Effector CD8-positive, alpha-beta T cell (primary cell): ENCODE results near the gene HS1BP3.

Experiments used
- DNase-seq: peaks from one replicate; lab custom pipeline; 2025; lab: John Stamatoyannopoulos, UW

The HS1BP3 gene

DNA sequence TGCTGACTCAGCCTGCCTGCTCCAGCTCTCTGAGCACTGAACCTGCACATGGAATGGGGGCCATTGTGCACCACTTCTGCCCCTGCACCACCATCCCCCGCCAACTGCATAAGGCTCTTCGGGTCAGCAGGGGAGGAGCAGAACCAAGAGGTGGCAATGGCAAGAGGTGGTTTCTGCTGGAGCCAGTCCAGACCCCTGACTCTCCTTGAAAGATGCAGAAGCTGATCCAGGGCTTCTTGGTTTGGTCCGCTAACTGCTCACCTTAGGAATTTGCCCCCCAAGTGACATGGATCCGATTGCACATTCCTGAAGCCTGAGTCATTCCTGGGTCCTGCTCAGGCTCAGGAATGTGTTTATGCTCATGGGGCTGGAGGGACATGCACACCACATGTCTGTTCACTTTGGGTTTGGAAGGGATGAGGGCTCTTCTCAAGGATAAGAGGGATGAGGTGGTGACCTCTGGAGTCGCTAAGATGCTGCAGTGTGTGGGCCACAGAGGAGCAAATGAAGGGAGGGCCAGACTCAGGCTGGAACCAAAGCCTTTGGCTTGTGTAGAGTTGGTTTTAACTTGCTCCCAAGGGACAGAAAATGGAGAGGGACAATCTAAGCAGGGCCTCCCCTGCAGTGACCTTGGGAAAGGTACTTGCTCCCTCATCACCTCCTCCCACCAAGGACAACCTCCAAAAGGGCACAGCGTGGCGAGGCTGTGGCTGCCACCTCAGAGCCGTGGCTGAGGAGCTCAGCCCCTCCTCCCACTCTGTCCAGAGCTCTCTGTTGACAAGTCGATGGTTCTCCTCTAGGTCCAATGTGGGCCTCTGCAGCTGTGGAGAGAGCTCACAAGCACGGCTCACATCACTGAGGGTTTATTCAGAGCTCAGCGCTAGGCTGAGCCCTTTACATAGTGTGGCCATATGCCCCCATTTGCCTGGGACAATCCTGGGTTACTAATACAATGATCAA, 66.2 kb downstream of the HS1BP3 start:
- DNase-seq, result no peak

DNA sequence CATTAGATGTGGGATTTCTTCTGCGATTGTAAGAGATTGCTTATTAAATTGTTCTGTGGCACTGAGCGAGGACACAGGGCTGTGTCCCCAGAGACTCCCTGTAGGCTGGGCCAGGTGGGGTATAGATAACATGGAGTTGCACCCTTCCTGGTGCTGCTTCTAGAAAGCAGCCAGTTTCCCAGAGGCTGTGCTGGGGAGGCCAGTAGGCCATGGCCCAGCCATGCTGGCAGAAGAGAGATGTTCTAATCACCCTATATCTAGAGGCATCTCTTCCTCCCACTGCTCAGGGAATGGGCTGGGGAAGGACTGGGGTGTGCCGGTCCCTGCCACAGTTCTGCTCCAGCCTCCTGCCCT, 66.9 kb downstream of the HS1BP3 start:
- no peak for DNase-seq

DNA sequence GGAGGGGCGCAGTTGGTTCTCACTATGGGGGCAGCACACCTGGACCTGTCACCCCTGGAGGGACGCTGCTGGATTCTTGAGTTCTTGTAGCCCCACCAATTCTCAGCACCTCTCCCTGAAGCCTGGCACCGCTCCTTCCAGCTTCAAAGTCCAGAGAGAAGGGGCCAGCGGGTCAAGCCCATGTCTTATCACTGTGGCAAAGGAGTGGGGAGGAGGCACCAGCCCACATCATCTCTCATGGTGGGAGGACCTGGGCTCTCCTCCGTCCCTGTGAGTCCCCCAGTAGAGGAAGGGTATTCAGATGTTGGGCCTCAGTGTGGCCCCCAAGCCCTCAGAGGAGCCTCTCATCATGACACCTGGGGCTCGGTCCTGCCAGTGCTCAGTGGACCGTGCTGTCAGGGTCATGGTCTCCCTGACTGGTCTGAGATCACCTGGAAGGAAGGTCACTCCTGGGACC, 67.4 kb downstream of the HS1BP3 start:
- DNase-seq, result no peak

DNA sequence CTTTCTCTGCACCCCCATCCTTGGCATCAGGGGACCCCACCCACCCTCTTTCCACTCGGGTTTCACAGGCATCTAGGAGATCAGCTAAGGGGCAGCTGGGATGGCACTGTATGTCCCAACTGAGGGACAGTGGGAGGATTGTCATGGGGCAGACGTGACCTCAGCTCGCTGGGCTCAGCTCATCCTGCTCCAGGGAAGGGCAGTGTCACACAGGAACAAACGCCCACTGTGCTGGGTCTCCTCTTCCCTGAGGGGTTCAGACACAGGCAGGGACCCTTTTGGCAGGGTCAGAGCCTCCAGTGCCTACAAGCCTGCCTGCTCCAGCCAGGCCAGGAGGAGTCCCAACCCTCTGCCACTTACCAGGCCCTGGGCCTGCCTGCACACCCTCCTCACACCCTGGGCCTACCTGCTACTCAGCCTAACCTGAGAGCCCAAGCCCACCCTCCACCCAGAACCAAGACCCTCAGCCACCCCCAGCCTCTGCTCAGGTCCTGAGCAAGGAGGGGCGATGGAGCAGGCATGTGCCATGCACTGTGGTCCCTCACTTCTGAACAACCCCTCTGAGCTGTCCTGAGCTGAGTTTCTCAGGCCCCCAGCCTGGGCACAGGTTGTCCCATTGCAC, 68.2 kb downstream of the HS1BP3 start:
- no peak for DNase-seq

DNA sequence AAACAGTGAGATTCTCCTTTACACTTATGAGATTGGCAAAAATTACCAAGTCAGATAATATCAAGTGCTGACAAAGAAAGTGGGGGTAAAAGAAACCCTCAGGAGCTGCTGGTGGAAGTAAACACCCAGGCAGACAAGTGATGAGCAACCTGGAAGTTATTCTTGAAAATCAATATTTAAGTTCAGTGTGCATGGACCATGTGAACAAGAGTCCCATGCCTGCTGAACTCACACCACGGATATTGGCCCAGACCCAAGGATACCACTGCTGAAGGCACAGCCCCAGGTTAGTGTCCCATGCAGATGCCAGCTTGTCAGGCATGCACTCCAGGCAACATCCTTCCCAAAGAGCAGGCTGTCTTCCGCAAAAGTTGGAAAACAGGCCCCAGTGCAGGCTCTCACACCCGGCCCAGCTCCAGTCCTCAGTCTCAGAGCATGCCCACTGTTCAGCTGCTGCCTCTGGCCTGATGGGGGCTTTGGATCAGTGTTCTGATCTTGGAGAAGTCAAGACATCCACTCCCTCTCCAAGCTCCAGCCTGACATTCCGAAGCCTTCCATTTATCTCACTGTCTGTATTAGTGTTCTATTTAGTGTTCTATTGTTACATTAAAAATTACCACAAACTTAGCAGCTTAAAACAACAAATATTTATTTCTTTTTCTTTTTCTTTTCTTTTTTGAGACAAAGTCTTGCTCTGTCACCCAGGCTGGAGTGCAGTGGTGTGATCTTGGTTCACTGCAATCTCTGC, 70.0 kb downstream of the HS1BP3 start:
- DNase-seq, result no peak

DNA sequence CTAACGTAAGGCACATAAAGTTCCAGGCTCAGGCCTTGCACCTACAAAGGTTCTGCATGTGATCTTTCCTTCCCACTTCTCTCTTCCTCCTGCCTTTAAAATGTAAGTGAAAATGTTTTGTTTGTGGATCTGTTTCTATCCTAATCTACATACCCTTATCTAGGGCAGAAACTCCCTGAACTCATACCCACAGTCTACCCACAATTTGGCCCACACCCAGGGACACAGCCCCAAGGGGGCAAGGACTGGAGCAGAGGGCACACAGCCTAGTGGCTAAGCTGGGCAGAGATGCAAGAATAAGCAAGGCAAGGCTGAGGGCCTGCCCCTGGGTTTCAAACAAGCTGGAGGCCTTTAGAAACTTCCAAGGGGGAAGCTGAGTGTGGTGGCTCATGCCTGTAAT, 71.0 kb downstream of the HS1BP3 start:
- DNase-seq, result no peak

DNA sequence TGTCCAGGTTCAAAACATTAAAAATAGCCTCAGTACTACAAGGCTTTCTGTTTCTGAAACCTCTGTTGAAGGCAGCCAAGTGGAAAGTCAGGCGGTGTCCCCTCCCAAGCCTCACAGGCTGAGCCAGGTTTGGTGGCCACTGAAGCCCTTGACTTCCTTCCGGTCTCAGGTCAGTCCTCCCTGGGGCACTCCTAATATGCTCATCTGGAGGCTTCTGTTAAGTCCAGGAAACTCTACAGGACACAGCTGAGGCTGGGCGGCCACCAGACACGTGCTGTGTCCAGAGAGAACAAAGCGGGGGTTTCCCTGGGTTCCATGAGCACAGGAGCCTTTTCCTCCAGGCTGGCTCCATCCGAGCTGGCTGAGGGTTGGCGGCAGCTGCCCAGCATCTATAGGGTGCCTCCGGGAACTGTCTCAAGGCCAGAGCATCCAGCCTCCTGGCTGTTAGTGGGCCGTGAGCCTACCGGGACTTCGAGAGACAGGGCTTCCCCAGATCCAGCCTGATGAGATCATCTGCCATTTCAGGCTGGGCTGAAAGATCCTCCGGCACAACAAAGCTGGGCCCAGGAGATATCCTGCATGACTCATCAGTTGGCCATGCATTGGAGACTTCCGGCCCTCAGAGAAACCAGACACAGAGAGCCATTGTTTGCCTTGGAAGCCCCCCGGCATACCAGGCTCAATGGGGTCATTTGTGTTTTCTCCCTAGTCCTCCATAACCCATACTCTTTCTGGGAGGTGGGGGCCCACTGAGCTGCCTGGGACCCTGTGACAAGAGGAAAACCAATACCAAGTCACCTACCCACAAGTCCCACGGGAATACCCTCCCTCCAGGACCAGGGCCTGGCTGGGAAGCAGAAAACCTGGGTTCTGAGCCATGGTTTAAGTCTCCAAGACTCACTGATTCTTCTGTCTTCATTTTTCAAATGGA, 71.7 kb downstream of the HS1BP3 start:
- no peak for DNase-seq

DNA sequence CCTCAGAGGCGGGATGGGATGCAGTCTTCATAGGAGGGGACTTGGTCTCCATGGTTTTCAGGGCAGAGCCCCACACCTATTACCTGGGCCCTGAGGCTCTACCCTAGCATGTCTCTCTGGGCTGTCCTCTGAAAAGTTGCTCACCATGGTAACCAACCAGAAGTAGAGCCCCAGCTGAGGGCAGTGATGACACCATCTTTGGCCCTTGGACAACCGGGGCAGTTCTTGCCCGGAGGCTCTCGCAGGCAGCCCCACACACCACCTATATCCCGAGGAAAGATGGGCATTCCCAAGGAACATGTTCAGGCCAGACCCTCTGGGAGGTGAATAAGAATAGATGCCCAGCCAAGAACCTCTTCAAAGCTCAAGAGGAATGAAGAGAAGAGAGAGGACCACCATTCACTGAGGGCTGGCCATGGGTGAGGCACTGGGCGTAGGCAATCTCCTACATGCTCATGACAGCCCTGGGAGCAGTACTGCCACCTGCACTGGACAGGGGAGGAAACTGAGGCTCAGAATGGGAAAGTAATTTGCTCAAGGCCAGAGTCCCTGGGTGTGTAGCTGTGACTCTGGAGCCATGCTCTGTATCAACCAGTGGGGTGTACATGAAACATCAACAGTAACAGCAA, 72.5 kb downstream of the HS1BP3 start:
- no peak for DNase-seq

DNA sequence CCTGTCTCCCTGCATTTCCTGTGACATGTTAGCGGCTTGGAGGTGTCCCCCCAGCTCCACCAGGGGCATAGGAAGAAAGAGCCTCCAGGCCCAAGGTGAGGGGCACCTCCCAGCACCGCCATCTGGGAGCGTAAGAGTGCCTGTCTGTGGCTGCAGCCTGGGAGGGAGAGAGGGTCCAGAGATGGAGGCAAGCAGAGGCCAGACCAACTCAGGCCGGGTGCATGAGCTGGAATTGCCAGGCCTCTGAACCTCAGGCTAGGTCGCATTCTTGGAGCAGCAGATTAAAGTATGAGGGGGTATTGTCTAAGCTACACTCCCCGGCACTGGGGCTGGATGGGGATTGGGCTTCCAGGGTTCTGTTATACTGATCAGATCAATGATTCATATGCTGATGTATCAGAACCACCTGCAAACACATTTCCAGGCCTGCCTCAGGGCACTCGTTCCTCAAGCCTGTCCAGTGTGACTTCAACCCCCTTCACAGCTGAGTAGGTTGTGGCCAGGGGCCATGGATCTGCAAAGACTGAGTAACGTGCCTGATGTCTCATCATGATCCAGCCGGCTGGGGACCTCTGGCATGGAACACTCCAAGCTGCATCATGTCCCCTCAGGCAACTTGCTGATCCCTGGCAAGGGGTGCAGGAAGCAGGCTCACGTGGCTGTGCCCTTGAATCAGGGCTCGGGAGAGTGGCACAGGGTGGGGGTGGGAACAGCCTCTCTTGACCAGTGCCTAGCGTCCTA, 73.2 kb downstream of the HS1BP3 start:
- no peak for DNase-seq

DNA sequence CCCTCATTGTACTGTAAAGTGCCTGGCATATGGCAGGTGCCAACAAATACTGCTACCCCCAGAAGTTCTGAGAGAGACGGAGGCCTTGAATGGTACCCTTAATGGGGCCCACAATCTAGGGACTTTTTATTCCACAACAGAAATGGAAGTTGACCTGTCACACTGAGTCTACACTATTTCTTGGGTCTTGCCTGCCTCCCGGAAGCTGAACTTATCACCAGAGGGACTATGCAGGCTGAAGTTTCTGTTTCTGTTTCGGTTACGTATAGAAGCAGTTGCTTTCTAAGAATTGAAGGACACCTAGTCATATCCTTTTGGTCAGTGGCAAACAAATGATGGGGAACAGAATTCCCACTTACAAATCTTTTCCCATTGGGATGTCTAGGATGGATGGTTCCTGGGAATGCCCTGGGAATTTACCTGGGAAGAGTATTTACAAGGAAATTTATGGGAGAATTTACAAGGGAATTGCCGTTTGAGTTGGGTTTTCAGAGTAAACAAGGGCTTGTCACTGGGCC, 74.2 kb downstream of the HS1BP3 start:
- no peak for DNase-seq

DNA sequence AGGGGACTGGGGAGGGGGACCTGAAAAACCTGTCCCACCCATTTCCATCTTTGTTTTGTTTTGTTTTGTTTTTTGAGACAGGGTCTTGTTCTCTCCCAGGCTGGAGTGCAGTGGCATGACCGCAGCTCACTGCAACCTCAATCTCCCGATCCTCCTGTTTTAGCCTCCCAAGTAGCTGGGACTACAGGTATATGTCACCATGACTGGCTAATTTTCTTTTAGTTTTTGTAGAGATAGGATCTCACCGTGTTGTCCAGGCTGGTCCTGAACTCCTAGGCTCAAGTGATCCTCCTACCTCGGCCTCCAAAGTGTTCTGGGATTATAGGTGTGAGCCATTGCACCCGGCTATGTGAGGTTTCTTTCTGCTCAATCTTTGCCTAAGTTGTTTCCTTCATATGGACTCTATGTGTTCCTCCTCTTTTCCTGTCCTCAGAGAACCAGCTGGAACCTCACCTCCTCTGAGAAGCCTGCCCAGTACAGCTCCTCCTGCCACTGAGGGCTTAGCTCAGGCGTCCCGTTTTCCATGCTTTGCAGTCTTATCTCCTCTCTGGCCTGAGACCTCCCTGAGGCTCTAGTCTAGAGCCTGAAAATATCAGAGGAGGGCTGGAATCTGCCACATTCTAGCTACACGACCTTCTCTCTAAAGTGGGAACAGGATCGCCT, 74.8 kb downstream of the HS1BP3 start:
- DNase-seq, result no peak

DNA sequence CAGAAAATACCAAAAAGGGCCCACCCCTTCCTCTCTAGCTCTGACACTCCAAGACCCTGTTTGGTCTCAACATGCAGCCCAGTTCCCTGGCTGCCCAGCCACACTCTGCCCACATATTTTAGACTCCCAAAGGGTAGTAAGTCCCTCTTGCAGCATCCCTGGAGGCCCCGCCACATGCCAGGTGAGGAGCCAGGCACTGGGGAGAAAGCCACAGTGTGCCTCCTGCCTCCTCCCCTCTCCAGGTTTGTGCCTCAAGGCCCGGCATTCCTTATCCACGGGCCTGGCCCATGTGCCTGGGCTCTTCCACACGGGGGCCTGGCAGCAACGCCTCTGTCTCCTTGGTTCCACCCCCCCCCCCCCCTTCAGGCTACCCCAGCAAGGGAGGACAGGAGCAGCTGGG, 75.5 kb downstream of the HS1BP3 start:
- DNase-seq, result no peak

DNA sequence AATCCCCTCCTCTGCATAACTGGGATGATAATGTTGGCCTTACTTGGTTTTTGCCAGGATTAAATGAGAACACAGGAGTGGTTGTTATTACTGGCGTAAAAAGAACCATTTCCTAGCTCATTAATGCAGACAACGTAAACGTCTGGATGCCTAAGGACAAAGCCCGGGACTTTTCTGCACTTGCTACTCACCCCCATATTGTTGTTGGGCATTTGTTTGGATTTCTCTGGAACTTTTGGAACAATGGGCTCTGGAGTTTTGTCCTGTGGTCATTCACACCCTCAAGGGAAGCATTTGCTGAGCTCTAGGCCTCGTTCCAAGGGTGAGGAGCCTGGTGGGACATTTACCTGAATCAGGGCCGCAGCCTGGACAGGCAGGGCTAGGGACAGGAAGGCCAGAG, 76.0 kb downstream of the HS1BP3 start:
- no peak for DNase-seq

DNA sequence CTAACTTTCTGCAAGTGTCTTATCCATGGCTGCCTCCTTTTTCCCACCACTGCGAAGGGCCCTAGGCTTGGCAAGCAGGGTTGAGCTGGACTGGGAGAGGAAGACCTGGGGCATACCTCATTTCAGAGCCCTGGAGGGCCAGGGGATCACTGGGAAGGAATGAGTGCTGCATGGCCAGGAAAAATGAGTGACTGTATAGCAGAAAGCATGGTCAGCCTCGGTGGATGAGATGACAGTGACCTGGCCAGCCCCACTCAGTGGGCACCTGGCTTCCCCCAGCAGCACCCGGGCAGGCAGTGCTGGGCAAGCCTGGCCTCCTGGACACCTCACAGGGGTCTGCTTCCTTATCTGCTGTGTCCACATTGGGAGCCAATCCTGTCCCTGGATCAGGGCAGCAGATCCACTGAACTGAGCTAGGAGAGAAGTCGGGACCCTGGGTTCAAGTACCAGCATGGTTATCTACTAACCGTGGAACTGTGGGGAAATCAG, 76.4 kb downstream of the HS1BP3 start:
- DNase-seq, result no peak

DNA sequence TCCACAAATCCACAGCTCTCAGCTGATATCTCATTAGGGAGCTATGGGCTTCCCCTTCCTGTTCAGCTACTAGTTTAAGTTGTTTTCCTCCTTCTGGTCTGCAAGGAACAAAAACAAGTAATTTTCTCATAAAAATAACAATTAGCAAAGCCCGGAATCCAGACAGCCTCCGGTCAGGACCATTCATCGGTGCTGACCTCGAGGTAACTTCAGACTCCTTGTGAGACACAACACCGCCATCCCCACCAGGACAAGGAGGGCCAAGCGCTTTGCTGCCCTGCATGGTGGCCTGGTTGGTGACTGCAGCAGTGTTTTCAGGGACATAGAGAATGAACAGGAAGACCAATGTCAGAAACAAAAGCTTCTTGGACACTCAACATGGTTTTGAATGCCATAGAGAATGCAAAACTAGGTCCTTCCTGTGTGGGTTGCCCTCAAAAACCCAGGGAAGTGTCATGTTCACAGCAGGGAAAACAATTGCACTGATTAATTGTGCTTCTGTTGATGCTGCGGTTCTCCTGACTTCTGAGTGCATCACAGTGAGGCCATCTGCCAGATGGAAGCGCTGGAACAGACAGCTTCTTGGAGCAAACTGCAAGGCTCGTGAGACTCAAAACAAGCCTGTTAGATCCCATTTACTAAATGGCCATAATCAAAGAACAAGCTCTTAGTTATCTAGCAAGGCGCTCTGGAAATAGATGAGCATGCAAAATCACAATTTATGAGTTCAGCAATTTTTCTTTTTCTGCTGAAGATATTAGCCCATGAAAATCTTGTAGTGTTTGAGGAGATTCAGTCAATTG, 77.1 kb downstream of the HS1BP3 start:
- no peak for DNase-seq

DNA sequence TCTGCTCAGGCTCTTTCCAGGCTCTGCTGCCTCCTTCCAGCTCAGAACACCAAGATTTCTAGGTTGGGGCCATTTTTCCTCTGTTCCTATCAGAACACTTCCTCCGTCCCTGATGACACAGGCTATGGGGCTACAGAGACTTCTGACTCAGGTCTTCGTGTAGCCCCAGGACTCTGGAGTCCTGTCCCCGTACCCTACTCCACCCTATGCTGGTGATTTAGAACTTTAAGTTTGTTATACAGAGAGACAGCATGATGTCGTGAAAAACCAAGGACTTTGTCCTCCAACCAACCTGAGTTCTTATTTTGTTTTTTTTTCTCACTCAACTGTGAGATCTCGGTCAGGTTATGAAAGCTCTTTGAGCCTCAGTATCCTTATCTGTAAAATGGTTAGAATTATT, 78.7 kb downstream of the HS1BP3 start:
- DNase-seq, result no peak

DNA sequence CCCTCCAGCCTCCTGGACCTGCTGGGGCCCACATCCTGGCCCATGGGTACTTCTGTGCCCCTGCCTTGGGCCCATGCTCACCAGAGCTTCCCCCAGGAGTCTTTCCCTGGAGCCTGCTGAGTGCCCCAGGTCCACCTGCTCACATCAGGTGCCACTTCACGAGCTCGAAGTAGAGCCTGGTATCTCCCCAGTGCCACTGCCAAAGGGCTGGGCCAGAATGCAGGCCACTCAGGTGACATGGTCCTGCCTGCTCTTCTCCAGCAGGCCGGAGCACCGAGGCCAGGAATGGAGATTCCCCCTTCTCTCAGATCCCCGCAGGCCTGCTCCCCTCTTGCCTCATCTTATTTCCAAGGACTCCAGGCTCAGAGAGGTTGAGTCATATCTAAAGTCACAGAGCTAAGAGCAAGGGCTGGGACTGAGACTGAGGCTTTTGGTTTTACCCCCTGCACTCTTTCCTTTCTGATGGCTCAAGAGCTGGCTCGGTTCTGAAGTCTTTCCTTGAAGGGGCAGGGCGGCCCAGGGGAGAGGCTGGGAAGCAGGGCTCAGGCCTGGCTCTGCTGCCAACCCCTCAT, 79.2 kb downstream of the HS1BP3 start:
- DNase-seq, result no peak

DNA sequence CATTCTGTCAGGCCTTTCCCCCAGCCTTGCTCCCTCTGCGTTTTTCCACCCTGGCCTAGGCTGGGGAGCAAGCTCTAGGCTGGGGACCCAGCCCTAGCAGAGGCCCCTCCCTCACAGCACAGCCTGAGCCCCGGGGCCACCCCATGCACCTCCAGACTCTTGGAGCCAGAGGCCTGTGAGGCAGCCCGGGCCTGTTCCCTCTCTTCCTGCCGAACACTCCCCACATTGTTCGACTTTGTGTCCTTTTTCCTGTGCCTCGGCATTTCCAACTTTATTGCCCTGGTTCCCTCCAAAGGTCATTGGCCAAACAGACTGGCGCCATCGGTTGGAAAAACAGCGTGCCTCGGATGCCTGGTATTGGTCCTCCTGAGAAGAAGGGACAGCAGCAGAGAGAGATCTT, 79.7 kb downstream of the HS1BP3 start:
- DNase-seq, result no peak
